PC-9 (cell line): Measurements from ENCODE around the gene STK39. TPM values are rescaled to one million over a fixed set of nuclear protein-coding genes. Genes with fewer than 3 reads are reported as not detected.

ENCODE experiments used
- BruUV-seq: library from RNA; stranded (reverse); fragments of 400-500 nt; replicated peaks from 2 replicates; lab custom pipeline; 2021; lab: Mats Ljungman, UMichigan
- CTCF ChIA-PET: fragments of 300-600 bp; sonication (Branson Sonifier 250); formaldehyde crosslinking; loops from one replicate; lab custom pipeline; 2022; ENCODE audit warnings: antibody characterized with exemption; lab: Charles Lee
- POLR2A ChIA-PET: fragments of 300-600 bp; sonication (Branson Sonifier 250); formaldehyde crosslinking; loops from one replicate; lab custom pipeline; 2022; ENCODE audit warnings: antibody characterized with exemption; ENCODE audit not compliant: unreplicated experiment; lab: Charles Lee
- DNase-seq, 2 experiments: peaks; one replicate each; pipeline versions ENCODE4 v3.0.0 to v3.0.0-alpha.2; 2015 to 2022; ENCODE audit warnings: mixed read lengths in 1 of 2
- H2AFZ ChIP-seq: fragments of 200-600 bp; sonication (generic); 2 replicates; pipeline ENCODE4 v1.8.1; 2017; ENCODE audit warnings: antibody characterized with exemption
- H3F3A ChIP-seq: fragments of 200-600 bp; sonication (generic); 2 replicates; pipeline ENCODE4 v1.8.1; 2017; ENCODE audit warnings: antibody characterized with exemption, mild to moderate bottlenecking, low read depth; ENCODE audit not compliant: insufficient read depth
- H3K27ac ChIP-seq: fragments of 200-600 bp; sonication (generic); 2 replicates; pipeline ENCODE4 v1.6.1; 2016; ENCODE audit warnings: mixed run types
- H3K27me3 ChIP-seq: fragments of 200-600 bp; sonication (generic); 2 replicates; pipeline ENCODE4 v1.6.1; 2016; ENCODE audit warnings: low read depth, mixed run types; ENCODE audit not compliant: insufficient read depth
- H3K36me3 ChIP-seq: fragments of 200-600 bp; sonication (generic); 2 replicates; pipeline ENCODE4 v1.6.1; 2016; ENCODE audit warnings: low read depth, mixed run types
- H3K4me1 ChIP-seq: fragments of 200-600 bp; sonication (generic); replicated peaks from 2 replicates; pipeline ENCODE4 v1.6.1; 2016; ENCODE audit warnings: mixed run types; ENCODE audit not compliant: insufficient read depth
- H3K4me2 ChIP-seq: fragments of 200-600 bp; sonication (generic); 2 replicates; pipeline ENCODE4 v1.6.1; 2017; ENCODE audit warnings: mixed run types
- H3K4me3 ChIP-seq: fragments of 200-600 bp; sonication (generic); 2 replicates; pipeline ENCODE4 v1.6.1; 2016; ENCODE audit warnings: mixed run types
- H3K79me2 ChIP-seq: fragments of 200-600 bp; sonication (generic); 2 replicates; pipeline ENCODE4 v1.6.1; 2017; ENCODE audit warnings: low read depth, mixed run types
- H3K9me2 ChIP-seq: fragments of 200-600 bp; sonication (generic); 2 replicates; pipeline ENCODE4 v1.8.1; 2017; ENCODE audit warnings: mild to moderate bottlenecking; ENCODE audit not compliant: insufficient read depth
- H3K9me3 ChIP-seq: fragments of 200-600 bp; sonication (generic); 2 replicates; pipeline ENCODE4 v1.8.1; 2016; ENCODE audit warnings: low read depth; ENCODE audit not compliant: insufficient read depth
- H4K20me1 ChIP-seq: fragments of 200-600 bp; sonication (generic); 2 replicates; pipeline ENCODE4 v1.8.1; 2017; ENCODE audit not compliant: insufficient read depth
- EZH2 ChIP-seq: fragments of 200-600 bp; sonication (generic); IDR thresholded peaks from 2 replicates; pipeline ENCODE4 v1.8.0; 2017; ENCODE audit warnings: antibody characterized with exemption, low read depth
- intact Hi-C: fragments of 100-400 bp; cut with micrococcal nuclease; formaldehyde crosslinking; loops from one replicate; pipeline ENCODE4 v1.10.0; 2022; ENCODE audit not compliant: unreplicated experiment
- total RNA-seq: library from RNA; stranded (reverse); gene quantifications from 2 replicates; pipeline ENCODE4 v1.2.3, GENCODE V29; 2021
- TF ChIP-seq, protein P1 (sequence below): fragments of 200-600 bp; sonication (generic); conservative IDR thresholded peaks from 2 replicates; pipeline ENCODE4 v1.6.1; 2017; ENCODE audit warnings: mixed run types, antibody characterized with exemption, mild to moderate bottlenecking, moderate library complexity

The STK39 gene
- total RNA-seq, 1 experiment from 2014 or later: 14.5 TPM

DNA sequence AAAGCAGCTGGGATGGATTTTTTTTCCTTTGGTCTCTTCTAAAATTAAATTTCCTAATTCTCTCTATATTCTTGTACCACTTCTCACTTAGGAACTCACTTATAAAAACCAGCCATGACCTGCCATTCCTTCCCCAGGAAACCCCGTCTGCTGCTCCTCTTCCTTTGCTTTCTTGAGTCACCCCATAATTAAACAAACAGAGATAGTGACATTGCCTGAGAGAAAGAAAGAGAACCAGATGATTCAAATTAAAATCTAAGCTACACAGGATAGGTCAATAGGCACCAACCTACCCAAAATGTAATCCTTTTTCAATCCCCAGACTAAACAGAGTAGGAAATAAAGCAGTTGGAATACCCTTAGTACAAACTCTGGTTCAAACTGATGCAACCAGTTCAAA, 9.7 kb downstream of the STK39 start:
- Histone ChIP-seq H3K9me3 (no peaks in the 10 kb centered on the region), H3K27me3 (no peaks in the 10 kb centered on the region), H3F3A (no peaks in the 10 kb centered on the region), H3K4me1 (no peaks in the 10 kb centered on the region), H4K20me1 (no peaks in the 10 kb centered on the region), H2AFZ (no peak overlapping the region), H3K79me2 (peaks cover 61% of the 10 kb centered on the region), H3K27ac (no peak overlapping the region), H3K9me2 (no peaks in the 10 kb centered on the region), H3K36me3 (no peaks in the 10 kb centered on the region), H3K4me3 (no peak overlapping the region), H3K4me2 (no peak overlapping the region)
- DNase-seq: no peak
- intact Hi-C loops: no loop called here
- ChIA-PET POLR2A (no interaction called here), CTCF (no interaction called here)
- no TSS peak for BruUV-seq
- no peak for TF ChIP-seq EZH2
- TF ChIP-seq, protein P1, sequence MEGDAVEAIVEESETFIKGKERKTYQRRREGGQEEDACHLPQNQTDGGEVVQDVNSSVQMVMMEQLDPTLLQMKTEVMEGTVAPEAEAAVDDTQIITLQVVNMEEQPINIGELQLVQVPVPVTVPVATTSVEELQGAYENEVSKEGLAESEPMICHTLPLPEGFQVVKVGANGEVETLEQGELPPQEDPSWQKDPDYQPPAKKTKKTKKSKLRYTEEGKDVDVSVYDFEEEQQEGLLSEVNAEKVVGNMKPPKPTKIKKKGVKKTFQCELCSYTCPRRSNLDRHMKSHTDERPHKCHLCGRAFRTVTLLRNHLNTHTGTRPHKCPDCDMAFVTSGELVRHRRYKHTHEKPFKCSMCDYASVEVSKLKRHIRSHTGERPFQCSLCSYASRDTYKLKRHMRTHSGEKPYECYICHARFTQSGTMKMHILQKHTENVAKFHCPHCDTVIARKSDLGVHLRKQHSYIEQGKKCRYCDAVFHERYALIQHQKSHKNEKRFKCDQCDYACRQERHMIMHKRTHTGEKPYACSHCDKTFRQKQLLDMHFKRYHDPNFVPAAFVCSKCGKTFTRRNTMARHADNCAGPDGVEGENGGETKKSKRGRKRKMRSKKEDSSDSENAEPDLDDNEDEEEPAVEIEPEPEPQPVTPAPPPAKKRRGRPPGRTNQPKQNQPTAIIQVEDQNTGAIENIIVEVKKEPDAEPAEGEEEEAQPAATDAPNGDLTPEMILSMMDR: no peak

DNA sequence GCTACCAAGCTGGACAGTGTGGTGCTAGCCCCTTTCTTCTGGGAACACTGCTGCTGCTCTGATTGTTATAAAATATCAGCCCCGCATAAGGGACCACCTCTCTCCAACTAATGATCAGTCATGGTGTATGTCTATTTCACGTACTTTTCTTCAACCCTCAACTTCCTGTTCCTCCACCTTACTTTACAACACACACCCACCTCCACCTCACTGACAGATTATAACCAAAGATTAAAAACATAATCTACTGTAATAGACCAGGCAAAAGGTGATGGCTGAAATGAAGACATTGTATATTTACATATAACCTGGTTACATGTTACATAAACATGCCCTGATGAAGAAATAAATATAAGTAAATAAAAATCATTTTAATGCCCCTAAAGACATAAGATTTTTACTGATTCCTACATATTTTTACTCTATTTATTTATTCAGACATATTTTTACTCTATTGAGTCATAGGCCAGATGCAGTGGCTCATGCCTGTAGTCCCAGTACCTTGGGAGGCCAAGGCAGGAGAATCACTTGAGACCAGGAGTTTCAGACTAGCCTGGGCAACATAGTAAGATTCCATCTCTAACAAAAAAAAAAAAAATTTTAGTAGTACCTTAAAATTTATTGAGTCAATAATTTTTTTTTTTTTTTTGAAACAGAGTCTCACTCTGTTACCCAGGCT, 12.8 kb downstream of the STK39 start:
- Histone ChIP-seq H3K4me3 (no peak overlapping the region), H3K27ac (no peak overlapping the region), H3F3A (no peaks in the 10 kb centered on the region), H3K4me2 (no peak overlapping the region), H3K79me2 (peaks cover 47% of the 10 kb centered on the region), H3K9me2 (no peaks in the 10 kb centered on the region), H2AFZ (no peak overlapping the region), H3K9me3 (no peaks in the 10 kb centered on the region), H3K36me3 (no peaks in the 10 kb centered on the region), H4K20me1 (no peaks in the 10 kb centered on the region), H3K27me3 (no peaks in the 10 kb centered on the region), H3K4me1 (no peaks in the 10 kb centered on the region)
- no TSS peak for BruUV-seq
- intact Hi-C loops: no loop called here
- DNase-seq: no peak
- TF ChIP-seq, protein P1: no peak
- TF ChIP-seq EZH2: no peak
- POLR2A ChIA-PET: no interaction called here
- CTCF ChIA-PET: no interaction called here

DNA sequence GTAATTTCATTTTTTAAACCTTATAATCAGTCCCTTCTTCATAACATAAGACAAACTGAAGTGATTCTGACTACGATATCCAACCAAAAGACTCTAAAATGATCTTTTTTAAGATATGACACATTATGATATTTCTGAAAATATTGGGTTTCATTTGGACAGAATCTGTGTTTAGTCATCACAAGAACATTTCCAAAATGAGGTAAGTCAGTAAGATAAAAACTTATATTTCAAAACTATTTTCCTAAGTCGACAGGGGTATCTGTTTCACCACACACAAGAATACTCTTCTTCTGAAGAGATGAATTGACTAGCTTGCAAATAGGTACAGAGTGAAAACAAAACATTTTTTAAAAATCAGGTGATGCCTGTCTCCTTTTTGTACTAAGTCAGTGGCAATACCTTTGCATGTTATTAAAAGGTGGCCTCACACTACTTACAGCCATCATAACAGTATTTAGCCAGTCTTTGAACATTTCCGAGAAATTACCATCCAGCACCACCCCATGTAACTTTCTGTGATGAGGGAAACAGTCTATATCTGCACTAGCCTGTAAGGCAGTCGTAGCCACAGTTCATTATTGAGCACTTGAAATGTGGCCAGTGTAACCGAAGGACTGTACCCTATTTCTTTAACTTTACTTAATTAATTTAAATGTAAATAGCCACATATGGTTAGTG, 13.5 kb downstream of the STK39 start:
- no TSS peak for BruUV-seq
- TF ChIP-seq, protein P1: no peak
- TF ChIP-seq EZH2: no peak
- H3K9me3 ChIP-seq: no peaks in the 10 kb centered on the region
- CTCF ChIA-PET: no interaction called here
- no peak overlapping the region for H3K27ac ChIP-seq
- no peaks in the 10 kb centered on the region for H3K4me1 ChIP-seq
- no peaks in the 10 kb centered on the region for H3K9me2 ChIP-seq
- H2AFZ ChIP-seq: no peak overlapping the region
- H3K79me2 ChIP-seq: peaks cover 46% of the 10 kb centered on the region
- POLR2A ChIA-PET: no interaction called here
- H3K4me3 ChIP-seq: no peak overlapping the region
- H4K20me1 ChIP-seq: no peaks in the 10 kb centered on the region
- intact Hi-C loops: no loop called here
- no peaks in the 10 kb centered on the region for H3K36me3 ChIP-seq
- no peak for DNase-seq
- H3K27me3 ChIP-seq: no peaks in the 10 kb centered on the region
- H3F3A ChIP-seq: no peaks in the 10 kb centered on the region
- no peak overlapping the region for H3K4me2 ChIP-seq
